22Rv1 (cell line): ENCODE data around the gene ENKD1.

Experiments
- H3K27ac ChIP-seq: fragments of 450-650 bp; 2 replicates; pipeline ENCODE4 v1.5.1; 2017
- CTCF ChIP-seq: fragments of 450-650 bp; IDR thresholded peaks from 2 replicates; pipeline ENCODE4 v1.5.1; 2017; ENCODE audit warnings: mild to moderate bottlenecking
- ZFX ChIP-seq: fragments of 450-650 bp; IDR thresholded peaks from 2 replicates; pipeline ENCODE4 v1.6.1; 2017; ENCODE audit warnings: antibody characterized with exemption, borderline replicate concordance

ENKD1 gene

GRCh38 chr16:67673712-67674580, 7.4 kb upstream of the ENKD1 start:
- H3K27ac ChIP-seq: 0 out of 2 replicates have a peak overlapping the region, but pooled peaks have one; percentile 17
- no peak for TF ChIP-seq CTCF

- H3K27ac ChIP-seq: 0 out of 2 replicates have a peak overlapping the region, but pooled peaks have one; percentile 17
Measured at GRCh38 chr16:67672739-67673662, 6.5 kb upstream of the ENKD1 start.

GRCh38 chr16:67672306-67672705, 5.8 kb upstream of the ENKD1 start:
- H3K27ac ChIP-seq: no peak overlapping the region
- TF ChIP-seq ZFX (no peak), CTCF (no peak)

More at GRCh38 chr16:67672739-67673662, 6.5 kb upstream of the ENKD1 start:
- TF ChIP-seq CTCF: peak; percentile 82
- no peak for TF ChIP-seq ZFX

- TF ChIP-seq ZFX (no peak), CTCF (no peak)
- H3K27ac ChIP-seq: no peak overlapping the region
Measured at GRCh38 chr16:67669499-67670101, 3.0 kb upstream of the ENKD1 start.

- H3K27ac ChIP-seq: peak overlapping the region; percentile 80; the same call in 1 of the 2 replicates
- no peak for TF ChIP-seq ZFX
- TF ChIP-seq CTCF: no peak
Measured at GRCh38 chr16:67668495-67669157, 2.1 kb upstream of the ENKD1 start.

GRCh38 chr16:67667817-67668494, 1.4 kb upstream of the ENKD1 start:
- TF ChIP-seq CTCF: peak; percentile 78
- no peak for TF ChIP-seq ZFX
- H3K27ac ChIP-seq: peak overlapping the region; percentile 80
